ENCODE data around the gene ITSN1.

DNA sequence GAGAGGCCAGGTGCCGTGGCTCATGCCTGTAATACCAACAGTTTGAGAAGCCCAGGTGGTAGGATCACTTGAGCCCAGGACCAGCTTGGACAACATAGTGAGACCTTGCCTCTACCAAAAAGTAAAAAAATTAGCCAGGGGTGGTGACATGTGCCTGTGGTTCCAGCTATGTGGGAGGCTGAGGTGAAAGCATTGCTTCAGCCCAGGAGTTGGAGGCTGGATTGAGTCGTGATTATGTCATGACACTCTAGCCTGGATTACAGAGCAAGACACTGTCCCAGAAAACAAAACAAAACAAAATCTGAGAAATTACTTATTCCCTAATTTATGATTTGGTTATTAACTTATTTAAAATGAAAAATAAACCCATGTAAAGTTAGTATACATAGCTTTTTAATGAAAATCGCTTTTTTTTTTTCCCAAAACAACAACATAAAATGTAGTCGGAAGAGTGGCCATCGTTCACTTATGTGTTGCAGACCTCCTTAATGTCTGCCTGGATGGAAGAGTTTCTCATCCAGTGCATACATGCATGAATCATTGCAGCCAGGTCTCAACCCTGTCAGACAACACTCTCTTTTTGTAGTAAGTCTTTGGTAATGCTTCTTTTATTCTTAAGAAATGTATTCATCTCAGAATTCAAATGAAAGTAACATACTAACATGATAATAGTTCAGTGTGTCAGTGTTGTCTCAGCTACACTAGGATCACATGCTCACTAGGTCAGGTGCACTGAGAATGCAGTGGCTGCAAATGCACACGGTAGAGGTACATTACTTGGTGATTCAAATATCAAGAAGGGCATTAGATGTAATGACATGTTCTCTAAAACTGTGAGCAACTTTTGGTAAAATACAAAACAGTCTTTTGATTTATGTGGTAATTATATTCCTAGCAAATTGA lies 28.0 kb downstream of the ITSN1 start:
- TF ChIP-seq, protein P1, sequence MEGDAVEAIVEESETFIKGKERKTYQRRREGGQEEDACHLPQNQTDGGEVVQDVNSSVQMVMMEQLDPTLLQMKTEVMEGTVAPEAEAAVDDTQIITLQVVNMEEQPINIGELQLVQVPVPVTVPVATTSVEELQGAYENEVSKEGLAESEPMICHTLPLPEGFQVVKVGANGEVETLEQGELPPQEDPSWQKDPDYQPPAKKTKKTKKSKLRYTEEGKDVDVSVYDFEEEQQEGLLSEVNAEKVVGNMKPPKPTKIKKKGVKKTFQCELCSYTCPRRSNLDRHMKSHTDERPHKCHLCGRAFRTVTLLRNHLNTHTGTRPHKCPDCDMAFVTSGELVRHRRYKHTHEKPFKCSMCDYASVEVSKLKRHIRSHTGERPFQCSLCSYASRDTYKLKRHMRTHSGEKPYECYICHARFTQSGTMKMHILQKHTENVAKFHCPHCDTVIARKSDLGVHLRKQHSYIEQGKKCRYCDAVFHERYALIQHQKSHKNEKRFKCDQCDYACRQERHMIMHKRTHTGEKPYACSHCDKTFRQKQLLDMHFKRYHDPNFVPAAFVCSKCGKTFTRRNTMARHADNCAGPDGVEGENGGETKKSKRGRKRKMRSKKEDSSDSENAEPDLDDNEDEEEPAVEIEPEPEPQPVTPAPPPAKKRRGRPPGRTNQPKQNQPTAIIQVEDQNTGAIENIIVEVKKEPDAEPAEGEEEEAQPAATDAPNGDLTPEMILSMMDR (IDR thresholded peaks at IDR 0.05) = no peak
- no peak for TF ChIP-seq POLR2A (IDR thresholded peaks at IDR 0.05)
